NCI-H69 (cell line): Measurements from ENCODE around the gene MIR17HG.

Experiments
- DNase-seq: peaks from one replicate; lab custom pipeline; 2025; lab: John Stamatoyannopoulos, UW

The MIR17HG gene

GRCh38 chr13:91368676-91369440 is 21.4 kb downstream of the MIR17HG start:
- no peak for DNase-seq

- no peak for DNase-seq
These were observed 21.9 kb downstream of the MIR17HG start for GRCh38 chr13:91369441-91369831.

GRCh38 chr13:91370501-91370900 is 23.0 kb downstream of the MIR17HG start:
- DNase-seq = no peak

GRCh38 chr13:91372911-91373310 is 25.4 kb downstream of the MIR17HG start:
- DNase-seq = no peak

- peak; percentile 14 for DNase-seq
These were observed 27.7 kb downstream of the MIR17HG start for GRCh38 chr13:91375116-91375729.

- DNase-seq = peak; percentile 35
These were observed 33.9 kb downstream of the MIR17HG start for GRCh38 chr13:91381371-91381770.

- no peak for DNase-seq
These were observed 36.3 kb downstream of the MIR17HG start for GRCh38 chr13:91383836-91384235.

GRCh38 chr13:91384896-91385295 is 37.4 kb downstream of the MIR17HG start:
- no peak for DNase-seq

GRCh38 chr13:91389186-91389585 is 41.7 kb downstream of the MIR17HG start:
- no peak for DNase-seq

GRCh38 chr13:91397595-91397994 is 50.1 kb downstream of the MIR17HG start:
- no peak for DNase-seq

GRCh38 chr13:91398413-91399188 is 51.1 kb downstream of the MIR17HG start, which contains the start of gene GPC5:
Gene GPC5 (plus strand): TSS chr13:91398621.
- peak; percentile 83 for DNase-seq

- no peak for DNase-seq
These were observed 51.9 kb downstream of the MIR17HG start for GRCh38 chr13:91399189-91400062.

GRCh38 chr13:91400063-91400399 is 52.5 kb downstream of the MIR17HG start:
- no peak for DNase-seq

- no peak for DNase-seq
These were observed 53.2 kb downstream of the MIR17HG start for GRCh38 chr13:91400671-91401070.

- no peak for DNase-seq
These were observed 54.4 kb downstream of the MIR17HG start for GRCh38 chr13:91401920-91402319.
